Upper lobe of right lung (tissue), 1 donor: Measurements from ENCODE around the gene TOMM22. TPM values are rescaled to one million over a fixed set of nuclear protein-coding genes. Genes with fewer than 3 reads are reported as not detected.

ENCODE experiments used
- ATAC-seq: fragments of 200-7000 bp; cut with Tn5 transposase; one replicate; pipeline ENCODE4 v1.9.1; 2020; ENCODE audit warnings: mild to moderate bottlenecking, moderate library complexity
- DNase-seq: peaks from one replicate; pipeline ENCODE4 v3.0.0-alpha.2; 2020
- H3K27ac ChIP-seq: fragments of 200-600 bp; one replicate; pipeline ENCODE4 v1.8.0; 2022
- H3K27me3 ChIP-seq: fragments of 200-600 bp; one replicate; pipeline ENCODE4 v1.8.0; 2022; ENCODE audit warnings: mild to moderate bottlenecking
- H3K36me3 ChIP-seq: fragments of 200-600 bp; one replicate; pipeline ENCODE4 v1.8.0; 2022
- H3K4me1 ChIP-seq: fragments of 200-600 bp; one replicate; pipeline ENCODE4 v1.8.0; 2022
- H3K4me3 ChIP-seq: fragments of 200-600 bp; one replicate; pipeline ENCODE4 v1.8.0; 2022; ENCODE audit warnings: mild to moderate bottlenecking
- H3K9me3 ChIP-seq: fragments of 200-600 bp; one replicate; pipeline ENCODE4 v1.8.0; 2022
- intact Hi-C: fragments of 100-400 bp; cut with DNase I; formaldehyde crosslinking; loops from one replicate; pipeline ENCODE4 v1.11.0; 2022
- total RNA-seq: library from RNA; stranded (reverse); fragmentation: NEBNext Ultra II Directional; extraction: Animal tissue kit (Norgen Biotek cat#: 25700); gene quantifications from one replicate; pipeline ENCODE4 v1.2.1, GENCODE V29; 2021
- TF ChIP-seq, protein P1 (sequence below): fragments of 200-600 bp; IDR thresholded peaks from one replicate; pipeline ENCODE4 v1.8.0; 2022; ENCODE audit warnings: antibody characterized with exemption
- donor health status: DM: no; HTN: yes; CAD: no; lungs with severe emphysema.

Gene TOMM22
- total RNA-seq, 1 donor from 2014 or later = 51.6 TPM

DNA sequence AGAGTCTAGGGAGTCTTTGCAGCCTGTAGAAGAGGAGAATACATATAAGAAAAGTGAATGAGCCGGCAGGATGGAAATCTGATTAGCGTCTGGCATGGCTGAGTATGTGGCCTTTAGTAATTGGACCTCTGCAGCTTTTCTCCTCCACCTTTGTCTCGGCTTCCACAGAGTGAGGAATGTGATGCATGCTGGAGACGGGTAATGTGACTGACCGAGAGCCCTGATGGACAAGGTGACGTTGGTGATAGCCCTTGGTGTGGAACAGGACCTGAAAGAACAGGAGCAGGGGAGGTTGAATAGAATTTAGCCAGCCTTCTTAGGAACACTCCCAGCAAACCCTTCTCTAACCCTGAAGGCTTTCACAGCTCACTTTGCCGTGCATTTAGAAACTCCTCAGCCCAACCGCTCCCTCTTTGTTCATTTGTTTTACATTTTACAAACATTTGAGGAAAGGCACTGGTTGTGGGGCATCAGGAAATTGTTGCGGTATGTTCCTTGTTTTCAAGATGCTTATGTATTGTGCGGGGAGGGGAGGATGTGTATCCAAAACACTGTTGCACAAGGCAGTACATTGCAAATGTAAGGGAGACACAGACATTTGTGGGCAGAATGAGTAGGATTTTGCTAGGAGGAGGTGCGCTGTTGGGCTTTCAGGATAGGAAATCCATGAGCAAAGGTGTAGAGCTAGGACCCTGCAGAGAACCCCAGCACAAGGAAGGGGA is 30.9 kb downstream of the TOMM22 start:
- TF ChIP-seq, protein P1, sequence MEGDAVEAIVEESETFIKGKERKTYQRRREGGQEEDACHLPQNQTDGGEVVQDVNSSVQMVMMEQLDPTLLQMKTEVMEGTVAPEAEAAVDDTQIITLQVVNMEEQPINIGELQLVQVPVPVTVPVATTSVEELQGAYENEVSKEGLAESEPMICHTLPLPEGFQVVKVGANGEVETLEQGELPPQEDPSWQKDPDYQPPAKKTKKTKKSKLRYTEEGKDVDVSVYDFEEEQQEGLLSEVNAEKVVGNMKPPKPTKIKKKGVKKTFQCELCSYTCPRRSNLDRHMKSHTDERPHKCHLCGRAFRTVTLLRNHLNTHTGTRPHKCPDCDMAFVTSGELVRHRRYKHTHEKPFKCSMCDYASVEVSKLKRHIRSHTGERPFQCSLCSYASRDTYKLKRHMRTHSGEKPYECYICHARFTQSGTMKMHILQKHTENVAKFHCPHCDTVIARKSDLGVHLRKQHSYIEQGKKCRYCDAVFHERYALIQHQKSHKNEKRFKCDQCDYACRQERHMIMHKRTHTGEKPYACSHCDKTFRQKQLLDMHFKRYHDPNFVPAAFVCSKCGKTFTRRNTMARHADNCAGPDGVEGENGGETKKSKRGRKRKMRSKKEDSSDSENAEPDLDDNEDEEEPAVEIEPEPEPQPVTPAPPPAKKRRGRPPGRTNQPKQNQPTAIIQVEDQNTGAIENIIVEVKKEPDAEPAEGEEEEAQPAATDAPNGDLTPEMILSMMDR = no peak
- DNase-seq (no peak), ATAC-seq (no peak)
- H3K36me3 ChIP-seq = peaks cover 36% of the 10 kb centered on the region
- H3K4me3 ChIP-seq = no peak overlapping the region
- H3K4me1 ChIP-seq = peaks cover 27% of the 10 kb centered on the region
- H3K27ac ChIP-seq = no peak overlapping the region
- no peaks in the 10 kb centered on the region for H3K9me3 ChIP-seq
- intact Hi-C loops = no loop called here
- no peaks in the 10 kb centered on the region for H3K27me3 ChIP-seq

DNA sequence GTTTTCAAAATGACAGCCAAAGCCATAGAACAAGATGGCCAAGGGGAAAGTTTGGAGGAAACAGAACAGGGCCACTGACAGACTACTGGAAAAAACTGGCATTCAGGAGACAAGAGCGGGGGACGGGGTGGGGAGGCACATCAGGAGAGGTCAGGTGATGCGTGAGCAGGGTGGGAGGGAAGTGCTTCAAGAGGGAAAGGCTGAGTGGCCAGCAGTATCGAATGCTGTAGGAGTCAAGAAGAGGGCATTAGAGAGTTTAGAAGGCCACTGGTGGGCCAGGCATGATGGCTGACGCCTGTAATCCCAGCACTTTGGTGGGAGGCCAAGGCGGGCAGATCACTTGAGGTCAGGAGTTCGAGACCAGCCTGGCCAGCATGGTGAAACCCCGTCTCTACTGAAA is 32.2 kb downstream of the TOMM22 start:
- ATAC-seq (no peak), DNase-seq (no peak)
- Histone ChIP-seq H3K4me3 (no peak overlapping the region), H3K27me3 (no peaks in the 10 kb centered on the region), H3K9me3 (no peaks in the 10 kb centered on the region), H3K27ac (no peak overlapping the region), H3K36me3 (peaks cover 39% of the 10 kb centered on the region), H3K4me1 (peaks cover 14% of the 10 kb centered on the region)
- TF ChIP-seq, protein P1 = no peak
- intact Hi-C loops = no loop called here

DNA sequence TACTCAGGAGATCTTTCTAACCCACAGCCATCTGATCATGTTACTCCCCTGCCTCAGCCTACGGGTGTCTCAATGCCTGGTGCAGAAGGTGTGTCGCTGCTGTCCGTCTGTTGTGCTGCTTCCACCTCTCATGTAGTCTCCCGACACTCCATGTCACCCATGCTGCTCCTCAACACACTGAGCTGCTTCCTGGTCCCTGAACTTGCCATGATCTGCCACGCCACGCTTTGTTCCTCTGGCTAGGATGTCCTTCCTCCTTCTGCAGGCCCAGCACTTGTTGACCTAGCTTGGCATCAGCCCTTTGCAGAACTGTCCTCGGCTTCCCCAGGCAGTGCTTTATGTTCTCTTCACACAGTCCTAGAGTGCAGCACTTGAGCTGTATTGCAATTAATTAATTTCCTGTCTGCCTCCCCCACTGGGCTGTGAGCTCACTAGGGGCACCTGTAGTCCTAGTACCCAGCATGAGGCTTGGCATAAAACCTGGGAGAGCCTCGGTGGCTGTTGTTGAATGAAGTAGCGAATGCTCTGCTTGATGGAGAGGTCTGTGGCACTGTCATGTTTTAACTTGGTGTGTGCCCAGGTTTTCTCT is 33.5 kb downstream of the TOMM22 start:
- intact Hi-C loops = no loop called here
- Histone ChIP-seq H3K4me1 (peaks cover 14% of the 10 kb centered on the region), H3K27me3 (no peaks in the 10 kb centered on the region), H3K27ac (no peak overlapping the region), H3K4me3 (no peak overlapping the region), H3K9me3 (no peaks in the 10 kb centered on the region), H3K36me3 (peaks cover 31% of the 10 kb centered on the region)
- peak; percentile 62 for ATAC-seq
- TF ChIP-seq, protein P1 = no peak
- peak; percentile 60 for DNase-seq

DNA sequence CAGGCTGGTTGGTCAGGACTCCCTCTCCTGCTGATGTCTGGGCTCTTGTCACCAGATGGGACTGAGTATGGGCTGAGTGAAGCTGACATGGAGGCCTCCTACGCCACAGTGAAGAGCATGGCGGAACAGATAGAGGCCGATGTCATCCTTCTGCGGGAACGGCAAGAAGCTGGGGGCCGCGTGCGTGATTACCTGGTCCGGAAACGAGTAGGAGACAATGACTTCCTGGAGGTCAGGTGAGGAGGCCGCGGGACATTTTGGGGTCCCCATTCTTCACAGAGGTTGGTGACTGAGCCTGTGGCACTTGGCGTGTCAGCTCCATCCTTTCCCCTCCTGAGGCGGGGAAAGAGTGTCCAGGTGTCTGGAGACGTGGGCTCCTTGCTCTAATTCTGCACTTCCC is 34.1 kb downstream of the TOMM22 start:
- peaks cover 14% of the 10 kb centered on the region for H3K4me1 ChIP-seq
- peak; percentile 57 for DNase-seq
- intact Hi-C loops = no loop called here

DNA sequence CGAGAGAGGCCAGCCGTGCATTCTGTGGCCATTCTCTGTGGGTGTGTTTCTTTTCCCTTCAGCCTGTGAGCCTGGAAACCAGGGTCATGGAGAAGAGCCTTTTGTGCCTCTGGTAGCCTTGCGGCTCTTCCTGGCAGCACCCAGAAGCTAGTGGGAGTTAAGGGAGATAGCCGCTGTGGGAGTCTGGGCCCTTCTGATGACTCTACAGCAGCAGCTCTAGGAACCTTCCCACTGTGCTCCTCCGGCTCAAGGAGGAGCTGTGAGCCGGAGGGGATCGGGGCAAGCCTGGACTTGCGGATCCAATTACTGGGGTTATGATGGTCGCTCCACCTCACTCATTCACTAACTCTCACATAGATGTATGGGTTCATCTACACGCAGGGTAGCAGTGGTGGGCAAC is 34.5 kb downstream of the TOMM22 start:
- TF ChIP-seq, protein P1 = no peak
- Histone ChIP-seq H3K36me3 (peaks cover 34% of the 10 kb centered on the region), H3K4me1 (peaks cover 14% of the 10 kb centered on the region), H3K9me3 (no peaks in the 10 kb centered on the region), H3K4me3 (no peak overlapping the region), H3K27ac (no peak overlapping the region), H3K27me3 (no peaks in the 10 kb centered on the region)
- intact Hi-C loops = no loop called here
- ATAC-seq = no peak
- DNase-seq = no peak

More for the DNA sequence above, 34.1 kb downstream of the TOMM22 start:
- no peak for ATAC-seq
- Histone ChIP-seq H3K27me3 (no peaks in the 10 kb centered on the region), H3K4me3 (no peak overlapping the region), H3K9me3 (no peaks in the 10 kb centered on the region), H3K27ac (no peak overlapping the region), H3K36me3 (peaks cover 31% of the 10 kb centered on the region)
- TF ChIP-seq, protein P1 = no peak
